HG02938 (cell line): ENCODE measurements around the gene HIVEP3.

Experiments
- ATAC-seq: cut with Tn5 transposase; IDR thresholded peaks from one replicate; pipeline ENCODE4 v1.9.1; 2021; ENCODE audit warnings: mild to moderate bottlenecking, moderate library complexity; ENCODE audit not compliant: unreplicated experiment

HIVEP3 gene

GRCh38 chr1:41542196-41542930 is 376.4 kb downstream of the HIVEP3 start:
- no peak for ATAC-seq

DNA sequence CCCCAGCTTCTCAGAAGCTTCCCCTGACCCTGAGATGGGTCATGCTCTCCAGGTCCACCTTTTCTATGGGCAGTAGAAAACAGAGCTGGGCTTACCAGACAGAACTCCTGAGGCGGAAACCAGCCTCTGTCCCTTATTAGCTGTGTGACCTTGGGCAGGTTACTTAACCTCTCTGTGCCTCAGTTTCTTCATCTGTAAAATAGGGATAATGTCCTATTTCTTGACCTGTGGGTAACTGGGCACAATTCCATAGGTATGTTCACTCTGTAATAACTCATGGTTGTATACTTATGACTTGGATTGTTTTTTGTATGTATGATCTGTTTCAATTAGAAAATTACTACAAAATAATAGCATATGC is 377.1 kb downstream of the HIVEP3 start:
- ATAC-seq, result no peak

DNA sequence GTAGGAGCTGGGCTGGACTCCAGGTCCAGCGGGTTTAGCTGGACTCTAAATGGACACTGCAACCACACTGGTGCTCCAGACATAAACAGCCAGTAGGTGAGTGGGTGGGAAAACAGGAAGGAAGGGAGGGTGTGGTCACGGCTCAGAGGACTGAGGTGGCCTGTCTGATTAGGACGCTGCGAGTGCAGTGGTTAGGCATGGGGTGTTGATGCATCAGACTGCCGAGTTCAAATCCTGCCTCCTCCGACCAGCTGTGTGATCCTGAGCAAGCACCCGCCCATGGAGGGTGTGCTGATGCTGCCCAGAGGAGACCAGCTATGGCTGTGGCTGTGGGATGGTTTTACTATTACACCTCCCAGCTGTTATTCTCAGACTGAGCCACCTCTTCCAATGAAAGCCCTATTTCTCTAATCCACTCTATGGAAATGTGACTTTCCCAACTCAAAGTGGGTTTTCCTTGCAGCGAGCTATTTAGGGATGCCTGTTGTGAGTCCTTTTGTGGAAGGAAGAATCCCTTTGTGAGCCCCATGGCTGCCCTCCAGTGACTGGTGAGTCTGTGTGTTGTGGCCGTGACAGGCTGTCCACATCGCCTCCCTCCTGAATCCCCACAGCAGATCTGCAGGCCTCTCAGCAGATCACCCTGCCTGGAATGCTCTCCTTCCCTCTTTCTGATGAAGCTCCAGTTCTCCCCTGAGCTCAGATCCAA is 377.7 kb downstream of the HIVEP3 start:
- ATAC-seq, result no peak

- no peak for ATAC-seq
Observed at GRCh38 chr1:41539999-41540398, 378.7 kb downstream of the HIVEP3 start.

GRCh38 chr1:41539418-41539805 is 379.3 kb downstream of the HIVEP3 start:
- ATAC-seq, result no peak

DNA sequence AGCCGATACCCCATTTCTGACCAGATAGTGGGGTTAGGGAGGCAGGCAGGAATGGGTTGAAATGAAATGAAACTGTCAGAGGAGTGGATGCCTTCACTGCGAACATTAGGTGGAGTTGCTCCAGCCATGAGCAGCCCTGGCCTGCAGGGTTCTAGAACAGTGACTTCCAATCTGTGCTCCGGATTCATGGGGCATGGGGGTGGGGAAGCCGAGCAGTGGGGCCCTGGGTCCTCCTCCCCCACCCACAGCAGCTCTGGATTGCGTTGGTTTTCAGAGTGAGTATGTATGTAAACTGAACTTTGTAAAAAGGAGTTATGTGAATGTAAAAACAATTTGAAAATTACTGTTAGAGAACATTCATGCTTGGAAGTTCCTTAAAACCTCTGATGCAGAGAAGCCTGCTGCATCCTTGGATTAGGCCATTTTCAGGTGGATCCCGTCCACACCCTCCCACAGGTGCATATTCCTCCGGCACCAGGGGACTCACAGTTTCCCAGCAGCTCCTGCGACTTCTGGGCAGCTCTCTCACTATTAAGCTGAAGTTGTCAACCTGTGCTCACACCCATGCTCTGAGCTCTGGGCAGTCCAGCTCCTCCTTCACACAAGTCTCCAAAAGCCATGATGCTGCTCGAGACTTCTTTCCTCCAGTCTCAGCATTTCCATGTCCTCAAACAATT is 379.8 kb downstream of the HIVEP3 start:
- no peak for ATAC-seq

DNA sequence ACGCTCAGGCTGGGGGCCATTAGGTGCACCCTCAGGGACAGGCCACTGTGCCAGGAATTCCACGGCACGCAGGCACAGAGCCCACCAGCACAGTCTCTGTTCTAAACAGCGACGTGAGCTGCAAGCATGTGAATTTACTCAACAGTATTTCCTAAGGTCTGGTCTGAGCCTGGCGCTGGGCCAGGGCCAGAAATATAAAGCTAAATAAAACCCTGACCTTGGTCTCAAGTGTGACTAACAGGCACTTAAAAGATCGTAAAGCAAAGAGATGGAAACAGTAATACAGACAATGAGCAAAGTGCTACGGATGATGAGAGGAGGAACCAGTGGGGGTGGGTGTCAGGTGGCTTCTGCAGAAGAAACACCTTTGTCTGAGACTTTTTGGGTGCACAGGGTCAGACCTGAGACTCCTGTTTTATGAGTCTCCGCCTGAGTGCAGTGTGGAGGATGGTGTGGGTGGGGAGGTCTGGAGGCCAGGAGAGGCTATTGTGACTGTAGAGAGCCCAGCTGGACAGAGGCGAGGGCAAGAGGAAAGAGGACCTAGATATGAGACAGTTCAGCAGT is 380.9 kb downstream of the HIVEP3 start:
- no peak for ATAC-seq

- no peak for ATAC-seq
Observed at GRCh38 chr1:41537251-41537650, 381.5 kb downstream of the HIVEP3 start.

GRCh38 chr1:41536361-41536802 is 382.3 kb downstream of the HIVEP3 start:
- no peak for ATAC-seq

DNA sequence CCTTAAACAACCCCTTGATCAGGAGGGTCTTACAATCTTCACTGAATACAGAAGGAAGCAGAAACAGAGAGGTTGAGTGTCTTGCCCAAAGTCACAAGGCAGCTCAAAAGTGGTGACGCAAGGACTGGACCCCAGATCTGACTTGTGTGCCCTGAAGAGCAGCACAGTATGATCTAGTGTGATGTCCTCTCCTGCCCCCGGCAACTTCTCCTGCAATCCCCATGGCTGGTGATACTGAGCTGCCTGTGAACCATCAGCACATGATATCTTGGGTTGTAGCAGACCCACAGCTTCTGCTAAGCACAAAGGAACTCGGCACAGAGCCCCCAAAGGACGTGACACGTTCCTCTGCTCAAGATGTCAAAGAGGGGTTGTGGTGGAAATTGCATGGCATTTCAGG is 383.0 kb downstream of the HIVEP3 start:
- ATAC-seq, result no peak

DNA sequence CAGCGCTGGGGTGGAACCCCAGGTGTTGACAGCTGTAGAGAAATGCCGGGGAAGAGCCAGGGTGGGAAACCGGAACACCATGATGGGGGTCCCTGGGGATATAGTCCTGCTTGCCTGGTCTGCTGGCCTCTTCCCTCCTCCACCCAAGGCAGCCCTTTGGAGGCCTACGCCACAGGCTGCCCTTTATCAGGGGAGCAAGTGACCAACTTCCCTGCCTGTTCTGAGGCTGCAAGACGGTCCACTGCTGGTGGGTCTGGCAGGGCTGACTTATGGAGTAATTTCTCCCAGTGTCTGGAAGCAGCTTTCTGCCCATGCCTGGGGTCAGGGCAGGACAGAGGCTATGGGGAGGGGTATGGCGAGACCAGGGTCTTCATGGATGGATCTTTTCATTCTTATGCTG is 383.4 kb downstream of the HIVEP3 start:
- ATAC-seq, result no peak

GRCh38 chr1:41534181-41535076 is 384.3 kb downstream of the HIVEP3 start:
- ATAC-seq, result no peak

- no peak for ATAC-seq
Observed at GRCh38 chr1:41533731-41534080, 385.0 kb downstream of the HIVEP3 start.

- no peak for ATAC-seq
Observed at GRCh38 chr1:41533016-41533730, 385.5 kb downstream of the HIVEP3 start.

GRCh38 chr1:41532206-41532975 is 386.3 kb downstream of the HIVEP3 start:
- ATAC-seq, result no peak

GRCh38 chr1:41530411-41530810 is 388.3 kb downstream of the HIVEP3 start:
- no peak for ATAC-seq

GRCh38 chr1:41529621-41530395 is 388.9 kb downstream of the HIVEP3 start:
- no peak for ATAC-seq

GRCh38 chr1:41528726-41529605 is 389.8 kb downstream of the HIVEP3 start:
- no peak for ATAC-seq
